ENCODE data around the gene DIS3L2.

- TF ChIP-seq BHLHE40 (IDR thresholded peaks at IDR 0.05; ENCODE audit: borderline replicate concordance) (no peak), FOXA1 (IDR thresholded peaks at IDR 0.05) (no peak), SUZ12 (IDR thresholded peaks at IDR 0.05) (no peak), FOXK2 (IDR thresholded peaks at IDR 0.05) (no peak), ELF4 (IDR thresholded peaks at IDR 0.05) (no peak), SP1 (IDR thresholded peaks at IDR 0.05) (no peak), ARNT (IDR thresholded peaks at IDR 0.05) (no peak), PKNOX1 (IDR thresholded peaks at IDR 0.05) (no peak), HDGF (IDR thresholded peaks at IDR 0.05; ENCODE audit: borderline replicate concordance) (no peak), NFRKB (IDR thresholded peaks at IDR 0.05) (no peak), L3MBTL2 (conservative IDR thresholded peaks at IDR 0.05) (no peak), CTBP1 (IDR thresholded peaks at IDR 0.05; ENCODE audit: borderline replicate concordance) (no peak), FOXM1 (IDR thresholded peaks at IDR 0.05; ENCODE audit: borderline replicate concordance) (no peak)
These were observed 320.5 kb downstream of the DIS3L2 start for GRCh38 chr2:232281858-232282507.

Measured in HEK293T (cell line).